WTC11 (cell line): ENCODE data around the gene ARHGAP26. TPM values are rescaled to one million over a fixed set of nuclear protein-coding genes. Genes with fewer than 3 reads are reported as not detected.

Experiments used
- ATAC-seq: fragments of 200-7000 bp; cut with Tn5 transposase; 2 replicates; pipeline ENCODE4 v1.10.0; 2021; ENCODE audit warnings: mild to moderate bottlenecking, moderate library complexity
- CTCF ChIA-PET: fragments of 300-600 bp; sonication (Branson Sonifier 250); formaldehyde crosslinking; loops from one replicate; lab custom pipeline; 2021; ENCODE audit warnings: antibody characterized with exemption; lab: Charles Lee
- POLR2A ChIA-PET: fragments of 350-600 bp; sonication (Branson Sonifier 250); formaldehyde crosslinking; loops from one replicate; lab custom pipeline; 2021; ENCODE audit warnings: antibody characterized with exemption; lab: Charles Lee
- DNase-seq: peaks from one replicate; pipeline ENCODE4 v3.0.0; 2021; ENCODE audit warnings: low spot score
- H3K27ac Mint-ChIP-seq: 2 replicates; pipeline ENCODE4 v1.8.0; 2021; ENCODE audit warnings: mixed read lengths
- H3K27me3 Mint-ChIP-seq: 2 replicates; pipeline ENCODE4 v1.8.0; 2021; ENCODE audit warnings: low read depth, mild to moderate bottlenecking, moderate library complexity, mixed read lengths
- H3K36me3 Mint-ChIP-seq: 2 replicates; pipeline ENCODE4 v1.8.0; 2021; ENCODE audit warnings: mixed read lengths
- H3K4me1 Mint-ChIP-seq: 2 replicates; pipeline ENCODE4 v1.8.0; 2022; ENCODE audit warnings: mixed read lengths
- H3K4me3 Mint-ChIP-seq: 2 replicates; pipeline ENCODE4 v1.8.0; 2021; ENCODE audit warnings: mild to moderate bottlenecking, moderate library complexity, mixed read lengths
- H3K9me3 Mint-ChIP-seq: 2 replicates; pipeline ENCODE4 v1.8.0; 2021; ENCODE audit warnings: mixed read lengths
- ARID4B ChIP-seq: sonication (generic); formaldehyde crosslinking; IDR thresholded peaks from 2 replicates; pipeline ENCODE4 v1.8.0; 2023; ENCODE audit warnings: missing genetic modification reagents, mild to moderate bottlenecking, borderline replicate concordance
- ATF1 ChIP-seq: sonication (generic); formaldehyde crosslinking; IDR thresholded peaks from 2 replicates; pipeline ENCODE4 v1.8.1; 2023; ENCODE audit warnings: mild to moderate bottlenecking, moderate library complexity, missing genetic modification reagents
- CBFB ChIP-seq: sonication (generic); formaldehyde crosslinking; IDR thresholded peaks from 2 replicates; pipeline ENCODE4 v1.8.1; 2022; ENCODE audit warnings: mild to moderate bottlenecking, low read depth, missing genetic modification reagents
- CREB1 ChIP-seq: sonication (generic); formaldehyde crosslinking; IDR thresholded peaks from 2 replicates; pipeline ENCODE4 v1.8.0; 2023; ENCODE audit warnings: mild to moderate bottlenecking, missing genetic modification reagents
- FOXP1 ChIP-seq: sonication (generic); formaldehyde crosslinking; IDR thresholded peaks from 2 replicates; pipeline ENCODE4 v1.8.0; 2022; ENCODE audit warnings: missing genetic modification reagents, mild to moderate bottlenecking, moderate library complexity, borderline replicate concordance
- GRHL2 ChIP-seq: fragments of 250-450 bp; sonication (Bioruptor Pico); IDR thresholded peaks from 2 replicates; pipeline ENCODE4 v1.8.0; 2022; ENCODE audit warnings: mild to moderate bottlenecking, moderate library complexity; ENCODE audit not compliant: insufficient replicate concordance, severe bottlenecking
- IRF1 ChIP-seq: sonication (generic); formaldehyde crosslinking; IDR thresholded peaks from 2 replicates; pipeline ENCODE4 v1.8.0; 2023; ENCODE audit warnings: missing genetic modification reagents
- MYBL2 ChIP-seq: sonication (generic); formaldehyde crosslinking; IDR thresholded peaks from 2 replicates; pipeline ENCODE4 v1.8.1; 2023; ENCODE audit warnings: mild to moderate bottlenecking, moderate library complexity, missing genetic modification reagents
- NFE2L1 ChIP-seq: sonication (generic); formaldehyde crosslinking; IDR thresholded peaks from 2 replicates; pipeline ENCODE4 v1.8.1; 2023; ENCODE audit warnings: missing genetic modification reagents
- NFYB ChIP-seq: sonication (generic); formaldehyde crosslinking; conservative IDR thresholded peaks from 2 replicates; pipeline ENCODE4 v1.8.0; 2022; ENCODE audit warnings: low read depth, missing genetic modification reagents
- PRRX2 ChIP-seq: fragments of 250-450 bp; sonication (Bioruptor Pico); IDR thresholded peaks from 2 replicates; pipeline ENCODE4 v1.8.0; 2021; ENCODE audit warnings: mild to moderate bottlenecking
- RORB ChIP-seq: fragments of 250-450 bp; sonication (Bioruptor Pico); IDR thresholded peaks from 2 replicates; pipeline ENCODE4 v1.9.0; 2021; ENCODE audit warnings: mild to moderate bottlenecking
- SP1 ChIP-seq: sonication (generic); formaldehyde crosslinking; conservative IDR thresholded peaks from 2 replicates; pipeline ENCODE4 v1.8.1; 2022; ENCODE audit warnings: missing genetic modification reagents
- TCF7 ChIP-seq: sonication (generic); formaldehyde crosslinking; IDR thresholded peaks from 2 replicates; pipeline ENCODE4 v1.8.0; 2022; ENCODE audit warnings: mild to moderate bottlenecking, low read depth, missing genetic modification reagents, moderate library complexity
- USF1 ChIP-seq: sonication (generic); formaldehyde crosslinking; IDR thresholded peaks from 2 replicates; pipeline ENCODE4 v1.8.0; 2022; ENCODE audit warnings: mild to moderate bottlenecking, missing genetic modification reagents
- ZNF263 ChIP-seq: sonication (generic); formaldehyde crosslinking; IDR thresholded peaks from 2 replicates; pipeline ENCODE4 v1.8.1; 2022; ENCODE audit warnings: low read depth, mild to moderate bottlenecking, moderate library complexity, missing genetic modification reagents
- total RNA-seq: library from RNA; stranded (reverse); gene quantifications from 3 replicates; pipeline ENCODE4 v1.2.3, GENCODE V29; 2021
- TF ChIP-seq, protein P1 (sequence below): sonication (generic); formaldehyde crosslinking; IDR thresholded peaks from 2 replicates; pipeline ENCODE4 v1.8.1; 2022; ENCODE audit warnings: low read depth, missing genetic modification reagents, borderline replicate concordance
- TF ChIP-seq, protein P2 (sequence below): sonication (generic); formaldehyde crosslinking; IDR thresholded peaks from 2 replicates; pipeline ENCODE4 v1.8.1; 2023; ENCODE audit warnings: mild to moderate bottlenecking, moderate library complexity, missing genetic modification reagents
- TF ChIP-seq, protein P3 (sequence below): fragments of 250-450 bp; sonication (Bioruptor Pico); conservative IDR thresholded peaks from 2 replicates; pipeline ENCODE4 v1.9.0; 2021; ENCODE audit warnings: mild to moderate bottlenecking
- TF ChIP-seq, protein P4 (sequence below): sonication (generic); formaldehyde crosslinking; IDR thresholded peaks from 2 replicates; pipeline ENCODE4 v1.8.1; 2022; ENCODE audit warnings: missing genetic modification reagents, borderline replicate concordance

The ARHGAP26 gene
- total RNA-seq, 1 experiment from 2014 or later: 22.3 TPM

DNA sequence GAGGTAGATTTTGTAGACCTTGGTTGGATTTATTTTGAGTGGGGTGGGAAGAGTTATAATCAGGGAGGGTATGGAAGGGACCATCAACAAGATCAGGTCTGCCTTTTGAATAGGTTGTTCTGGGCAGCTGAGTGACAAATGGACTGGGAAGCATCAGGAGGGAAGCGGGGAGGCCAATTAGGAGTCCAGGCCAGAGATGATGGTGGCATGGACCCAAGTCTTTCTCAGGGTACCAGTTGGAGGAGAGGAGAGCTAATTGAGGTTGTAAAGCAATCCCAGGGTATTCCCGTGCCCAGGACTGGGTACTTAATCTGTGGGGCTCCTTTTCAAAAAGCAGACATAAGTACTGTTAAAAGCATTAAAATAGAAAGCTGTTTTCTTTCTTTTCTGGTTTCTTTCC, 88.9 kb downstream of the ARHGAP26 start:
- ATAC-seq (no peak), DNase-seq (no peak)
- no peaks in the 10 kb centered on the region for H3K27me3 Mint-ChIP-seq
- CTCF ChIA-PET: interaction anchor here (2.0 kb wide), 1 partner anchor 146 kb away, joined by 5 read pairs; no protein-coding TSS in a partner anchor
- H3K27ac Mint-ChIP-seq: no peak overlapping the region
- POLR2A ChIA-PET: no interaction called here
- H3K4me1 Mint-ChIP-seq: peaks cover 62% of the 10 kb centered on the region
- H3K36me3 Mint-ChIP-seq: no peaks in the 10 kb centered on the region
- TF ChIP-seq, protein P1, sequence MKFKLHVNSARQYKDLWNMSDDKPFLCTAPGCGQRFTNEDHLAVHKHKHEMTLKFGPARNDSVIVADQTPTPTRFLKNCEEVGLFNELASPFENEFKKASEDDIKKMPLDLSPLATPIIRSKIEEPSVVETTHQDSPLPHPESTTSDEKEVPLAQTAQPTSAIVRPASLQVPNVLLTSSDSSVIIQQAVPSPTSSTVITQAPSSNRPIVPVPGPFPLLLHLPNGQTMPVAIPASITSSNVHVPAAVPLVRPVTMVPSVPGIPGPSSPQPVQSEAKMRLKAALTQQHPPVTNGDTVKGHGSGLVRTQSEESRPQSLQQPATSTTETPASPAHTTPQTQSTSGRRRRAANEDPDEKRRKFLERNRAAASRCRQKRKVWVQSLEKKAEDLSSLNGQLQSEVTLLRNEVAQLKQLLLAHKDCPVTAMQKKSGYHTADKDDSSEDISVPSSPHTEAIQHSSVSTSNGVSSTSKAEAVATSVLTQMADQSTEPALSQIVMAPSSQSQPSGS: no peak
- TF ChIP-seq TCF7 (CRISPR knock-in tag): no peak
- no peak for TF ChIP-seq NFYB (CRISPR knock-in tag)
- no peak for TF ChIP-seq USF1 (CRISPR knock-in tag)
- TF ChIP-seq RORB: no peak
- TF ChIP-seq NFE2L1 (CRISPR knock-in tag): no peak
- TF ChIP-seq CBFB: no peak
- TF ChIP-seq CREB1 (CRISPR knock-in tag): no peak
- TF ChIP-seq, protein P2, sequence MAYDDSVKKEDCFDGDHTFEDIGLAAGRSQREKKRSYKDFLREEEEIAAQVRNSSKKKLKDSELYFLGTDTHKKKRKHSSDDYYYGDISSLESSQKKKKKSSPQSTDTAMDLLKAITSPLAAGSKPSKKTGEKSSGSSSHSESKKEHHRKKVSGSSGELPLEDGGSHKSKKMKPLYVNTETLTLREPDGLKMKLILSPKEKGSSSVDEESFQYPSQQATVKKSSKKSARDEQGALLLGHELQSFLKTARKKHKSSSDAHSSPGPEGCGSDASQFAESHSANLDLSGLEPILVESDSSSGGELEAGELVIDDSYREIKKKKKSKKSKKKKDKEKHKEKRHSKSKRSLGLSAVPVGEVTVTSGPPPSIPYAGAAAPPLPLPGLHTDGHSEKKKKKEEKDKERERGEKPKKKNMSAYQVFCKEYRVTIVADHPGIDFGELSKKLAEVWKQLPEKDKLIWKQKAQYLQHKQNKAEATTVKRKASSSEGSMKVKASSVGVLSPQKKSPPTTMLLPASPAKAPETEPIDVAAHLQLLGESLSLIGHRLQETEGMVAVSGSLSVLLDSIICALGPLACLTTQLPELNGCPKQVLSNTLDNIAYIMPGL (CRISPR knock-in tag): no peak
- no peak for TF ChIP-seq IRF1 (CRISPR knock-in tag)
- TF ChIP-seq, protein P3, sequence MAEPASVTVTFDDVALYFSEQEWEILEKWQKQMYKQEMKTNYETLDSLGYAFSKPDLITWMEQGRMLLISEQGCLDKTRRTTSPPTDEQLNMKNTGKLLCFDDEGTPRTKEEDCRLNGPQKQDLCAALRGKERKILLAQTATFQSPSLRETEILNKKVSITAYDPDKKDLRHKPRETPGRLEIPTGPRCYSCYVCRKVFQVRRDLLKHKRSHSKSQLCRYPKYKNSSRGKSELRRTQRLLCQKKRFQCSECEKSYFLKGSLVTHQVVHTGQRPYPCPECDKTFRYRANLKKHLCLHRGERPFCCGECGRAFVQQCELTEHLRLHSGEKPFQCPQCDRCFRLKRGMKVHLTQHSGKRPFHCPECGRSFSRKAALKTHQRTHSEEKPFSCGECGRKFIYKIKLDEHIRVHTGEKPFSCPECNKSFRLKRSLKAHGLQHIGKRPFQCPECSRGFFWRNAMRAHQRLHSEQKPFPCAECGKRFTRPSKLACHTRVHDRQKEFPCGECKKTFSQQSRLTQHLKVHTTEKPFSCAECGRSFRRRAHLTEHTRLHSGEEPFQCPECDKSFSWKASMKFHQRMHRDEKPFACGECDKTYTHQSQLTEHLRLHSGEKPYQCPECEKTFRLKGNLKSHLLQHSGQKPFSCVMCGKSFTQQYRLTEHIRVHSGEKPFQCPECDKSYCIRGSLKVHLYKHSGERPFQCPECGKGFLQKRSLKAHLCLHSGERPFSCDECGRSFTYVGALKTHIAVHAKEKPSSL (CRISPR knock-in tag): no peak
- TF ChIP-seq GRHL2: no peak
- TF ChIP-seq PRRX2 (CRISPR knock-in tag): no peak
- TF ChIP-seq ARID4B (CRISPR knock-in tag): no peak
- TF ChIP-seq ATF1 (CRISPR knock-in tag): no peak
- no peak for TF ChIP-seq FOXP1 (CRISPR knock-in tag)
- no peak for TF ChIP-seq MYBL2
- TF ChIP-seq ZNF263: no peak
- TF ChIP-seq, protein P4, sequence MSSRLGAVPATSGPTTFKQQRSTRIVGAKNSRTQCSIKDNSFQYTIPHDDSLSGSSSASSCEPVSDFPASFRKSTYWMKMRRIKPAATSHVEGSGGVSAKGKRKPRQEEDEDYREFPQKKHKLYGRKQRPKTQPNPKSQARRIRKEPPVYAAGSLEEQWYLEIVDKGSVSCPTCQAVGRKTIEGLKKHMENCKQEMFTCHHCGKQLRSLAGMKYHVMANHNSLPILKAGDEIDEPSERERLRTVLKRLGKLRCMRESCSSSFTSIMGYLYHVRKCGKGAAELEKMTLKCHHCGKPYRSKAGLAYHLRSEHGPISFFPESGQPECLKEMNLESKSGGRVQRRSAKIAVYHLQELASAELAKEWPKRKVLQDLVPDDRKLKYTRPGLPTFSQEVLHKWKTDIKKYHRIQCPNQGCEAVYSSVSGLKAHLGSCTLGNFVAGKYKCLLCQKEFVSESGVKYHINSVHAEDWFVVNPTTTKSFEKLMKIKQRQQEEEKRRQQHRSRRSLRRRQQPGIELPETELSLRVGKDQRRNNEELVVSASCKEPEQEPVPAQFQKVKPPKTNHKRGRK (CRISPR knock-in tag): no peak
- TF ChIP-seq SP1 (CRISPR knock-in tag): no peak
- no peaks in the 10 kb centered on the region for H3K9me3 Mint-ChIP-seq
- no peak overlapping the region for H3K4me3 Mint-ChIP-seq
